Measurements from ENCODE around the gene C15orf39.
"Not testable (repeated sequence)": the region's sequence is repeated elsewhere in the genome, so short reads cannot be mapped to it uniquely, and the experiment has no call there.

C15orf39 gene

DNA sequence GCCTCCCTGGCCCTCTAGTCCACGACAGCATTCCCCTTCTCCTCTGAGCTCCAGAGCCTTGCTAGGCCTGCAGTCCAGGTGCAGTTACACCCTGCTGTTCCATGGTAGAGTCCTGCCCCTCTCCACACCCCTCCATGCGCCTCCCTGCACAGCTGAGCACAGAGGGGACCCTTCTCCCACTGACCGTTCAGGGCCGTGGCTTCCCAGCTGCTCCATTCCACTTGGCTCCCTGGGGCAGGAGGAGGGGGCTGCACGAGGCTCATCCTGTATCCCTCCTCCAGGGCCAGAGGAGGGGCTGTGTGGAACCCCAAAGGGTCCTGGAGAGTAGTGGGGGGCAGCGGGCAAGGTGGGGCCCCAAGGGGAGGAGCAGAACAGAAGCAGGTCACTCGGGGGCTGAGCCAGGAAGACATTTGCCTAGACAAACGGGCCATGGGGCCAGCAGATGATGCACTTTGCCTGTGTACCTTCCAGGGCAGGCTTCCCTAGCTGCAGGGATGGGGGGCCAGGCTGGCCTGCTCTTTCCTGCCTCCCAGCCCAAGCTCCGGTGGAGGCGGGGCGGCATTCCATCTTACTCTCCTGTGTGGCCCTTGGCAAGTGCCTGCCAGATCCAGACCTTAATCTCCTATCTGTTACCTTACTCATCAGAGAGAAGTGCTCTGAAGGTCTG, 35.8 kb downstream of the C15orf39 start:
- H3K4me3 ChIP-seq (ENCODE audit: low read depth, low read length, poor library complexity, severe bottlenecking), result no peak overlapping the region
- no peaks in the 10 kb centered on the region for H3K9me2 ChIP-seq (ENCODE audit: low read depth, low read length)
- H3K79me2 ChIP-seq (ENCODE audit: insufficient read depth, low read length), result no peaks in the 10 kb centered on the region
- no peaks in the 10 kb centered on the region for H3K36me3 ChIP-seq (ENCODE audit: insufficient read depth, low read length)
- H3K27ac ChIP-seq (ENCODE audit: low read depth, low read length, poor library complexity, severe bottlenecking), result no peak overlapping the region
- H3K9me3 ChIP-seq (ENCODE audit: low read length), result no peaks in the 10 kb centered on the region
- no peaks in the 10 kb centered on the region; the same call in 1 of the 2 replicates for H3K27me3 ChIP-seq (ENCODE audit: insufficient read depth, low read length)
- no peaks in the 10 kb centered on the region for H3F3A ChIP-seq (ENCODE audit: insufficient read depth, low read length)
- no peaks in the 10 kb centered on the region for H4K20me1 ChIP-seq (ENCODE audit: insufficient read depth, low read length)
- H3K4me1 ChIP-seq (ENCODE audit: insufficient read depth, low read length, severe bottlenecking), result no peaks in the 10 kb centered on the region
- no peak for TF ChIP-seq CTCF (IDR thresholded peaks at IDR 0.05; ENCODE audit: low read length)
- no peak for TF ChIP-seq EZH2 (IDR thresholded peaks at IDR 0.05; ENCODE audit: borderline replicate concordance, low read length)
- no peak overlapping the region for H2AFZ ChIP-seq (ENCODE audit: low read length)
- no peak overlapping the region for H3K9ac ChIP-seq (ENCODE audit: low read length)
- H3K4me2 ChIP-seq (ENCODE audit: low read length), result no peak overlapping the region

- Histone ChIP-seq H3F3A (ENCODE audit: insufficient read depth, low read length) (no peaks in the 10 kb centered on the region), H3K36me3 (ENCODE audit: insufficient read depth, low read length) (no peaks in the 10 kb centered on the region)
- TF ChIP-seq CTCF (IDR thresholded peaks at IDR 0.05; ENCODE audit: low read length), result no peak
- TF ChIP-seq EZH2 (IDR thresholded peaks at IDR 0.05; ENCODE audit: borderline replicate concordance, low read length), result no peak
These were observed 36.5 kb downstream of the C15orf39 start for GRCh38 chr15:75238150-75238549.

GRCh38 chr15:75245741-75246140, 44.1 kb downstream of the C15orf39 start:
- H4K20me1 ChIP-seq (ENCODE audit: insufficient read depth, low read length); H2AFZ ChIP-seq (ENCODE audit: low read length); H3K79me2 ChIP-seq (ENCODE audit: insufficient read depth, low read length); H3K4me1 ChIP-seq (ENCODE audit: insufficient read depth, low read length, severe bottlenecking); H3K36me3 ChIP-seq (ENCODE audit: insufficient read depth, low read length); H3K27ac ChIP-seq (ENCODE audit: low read depth, low read length, poor library complexity, severe bottlenecking); H3K9ac ChIP-seq (ENCODE audit: low read length); H3F3A ChIP-seq (ENCODE audit: insufficient read depth, low read length); H3K9me3 ChIP-seq (ENCODE audit: low read length); H3K4me3 ChIP-seq (ENCODE audit: low read depth, low read length, poor library complexity, severe bottlenecking); H3K4me2 ChIP-seq (ENCODE audit: low read length); H3K9me2 ChIP-seq (ENCODE audit: low read depth, low read length); H3K27me3 ChIP-seq (ENCODE audit: insufficient read depth, low read length): not testable (repeated sequence)

More at GRCh38 chr15:75238150-75238549, 36.5 kb downstream of the C15orf39 start:
- Histone ChIP-seq H3K79me2 (ENCODE audit: insufficient read depth, low read length) (no peaks in the 10 kb centered on the region), H3K4me3 (ENCODE audit: low read depth, low read length, poor library complexity, severe bottlenecking) (no peak overlapping the region), H2AFZ (ENCODE audit: low read length) (no peak overlapping the region), H3K4me2 (ENCODE audit: low read length) (no peak overlapping the region), H3K9ac (ENCODE audit: low read length) (no peak overlapping the region), H3K27ac (ENCODE audit: low read depth, low read length, poor library complexity, severe bottlenecking) (no peak overlapping the region), H3K9me2 (ENCODE audit: low read depth, low read length) (no peaks in the 10 kb centered on the region), H4K20me1 (ENCODE audit: insufficient read depth, low read length) (no peaks in the 10 kb centered on the region), H3K4me1 (ENCODE audit: insufficient read depth, low read length, severe bottlenecking) (no peaks in the 10 kb centered on the region), H3K9me3 (ENCODE audit: low read length) (no peaks in the 10 kb centered on the region), H3K27me3 (ENCODE audit: insufficient read depth, low read length) (no peaks in the 10 kb centered on the region; the same call in 1 of the 2 replicates)

DNA sequence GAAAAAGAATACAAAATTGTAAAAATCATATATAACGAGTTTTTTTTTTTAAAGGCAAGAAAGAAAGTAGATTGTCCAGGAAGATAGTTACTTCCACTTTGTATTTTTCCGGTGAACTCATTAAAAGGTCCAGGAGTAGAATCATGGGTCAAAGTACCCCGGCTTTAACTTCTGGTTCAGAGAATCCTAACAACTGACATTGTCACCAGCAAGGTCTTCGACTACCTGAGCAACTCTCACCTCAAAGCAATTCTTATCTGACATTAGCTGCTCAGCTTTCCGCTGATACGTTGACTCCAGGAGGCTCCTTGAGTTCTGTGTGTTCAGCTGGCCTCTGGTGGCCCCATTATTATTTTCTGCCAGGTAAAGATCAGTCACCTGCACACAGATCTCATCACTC, 47.3 kb downstream of the C15orf39 start:
- not testable (repeated sequence) for H3K4me1 ChIP-seq (ENCODE audit: insufficient read depth, low read length, severe bottlenecking); H4K20me1 ChIP-seq (ENCODE audit: insufficient read depth, low read length); H3K9ac ChIP-seq (ENCODE audit: low read length); H3K9me3 ChIP-seq (ENCODE audit: low read length); H3K27ac ChIP-seq (ENCODE audit: low read depth, low read length, poor library complexity, severe bottlenecking); H3K4me3 ChIP-seq (ENCODE audit: low read depth, low read length, poor library complexity, severe bottlenecking); H2AFZ ChIP-seq (ENCODE audit: low read length); H3K27me3 ChIP-seq (ENCODE audit: insufficient read depth, low read length); H3K4me2 ChIP-seq (ENCODE audit: low read length); H3K79me2 ChIP-seq (ENCODE audit: insufficient read depth, low read length); H3F3A ChIP-seq (ENCODE audit: insufficient read depth, low read length); H3K9me2 ChIP-seq (ENCODE audit: low read depth, low read length); H3K36me3 ChIP-seq (ENCODE audit: insufficient read depth, low read length)

Data from OCI-LY1 (cell line).